Measurements from ENCODE around the gene PARP1.
"Not testable (repeated sequence)": the region's sequence is repeated elsewhere in the genome, so short reads cannot be mapped to it uniquely, and the experiment has no call there.

The PARP1 gene

GRCh38 chr1:226351709-226352108 lies 56.2 kb downstream of the PARP1 start:
- DNase-seq (ENCODE audit: low spot score): no peak

GRCh38 chr1:226350519-226350865 lies 57.4 kb downstream of the PARP1 start:
- no peak for DNase-seq (ENCODE audit: low spot score)

GRCh38 chr1:226349801-226350518 lies 57.9 kb downstream of the PARP1 start:
- DNase-seq (ENCODE audit: low spot score): no peak

GRCh38 chr1:226349081-226349480 lies 58.8 kb downstream of the PARP1 start:
- DNase-seq (ENCODE audit: low spot score): no peak

GRCh38 chr1:226344441-226345259 lies 63.2 kb downstream of the PARP1 start:
- DNase-seq (ENCODE audit: low spot score): no peak

GRCh38 chr1:226342656-226343055 lies 65.2 kb downstream of the PARP1 start:
- no peak for DNase-seq (ENCODE audit: low spot score)

GRCh38 chr1:226340111-226340510 lies 67.8 kb downstream of the PARP1 start:
- not testable (repeated sequence) for DNase-seq (ENCODE audit: low spot score)

GRCh38 chr1:226337276-226337875 lies 70.5 kb downstream of the PARP1 start:
- DNase-seq (ENCODE audit: low spot score): no peak

- no peak for DNase-seq (ENCODE audit: low spot score)
Observed at GRCh38 chr1:226335661-226336060, 72.2 kb downstream of the PARP1 start.

- DNase-seq (ENCODE audit: low spot score): no peak
Observed at GRCh38 chr1:226332947-226333346, 74.9 kb downstream of the PARP1 start.

GRCh38 chr1:226329237-226329636 lies 78.7 kb downstream of the PARP1 start:
- DNase-seq (ENCODE audit: low spot score): no peak

GRCh38 chr1:226327761-226328162 lies 80.1 kb downstream of the PARP1 start:
- no peak for DNase-seq (ENCODE audit: low spot score)

- no peak for DNase-seq (ENCODE audit: low spot score)
Observed at GRCh38 chr1:226325178-226325577, 82.7 kb downstream of the PARP1 start.

- no peak for DNase-seq (ENCODE audit: low spot score)
Observed at GRCh38 chr1:226324479-226324878, 83.4 kb downstream of the PARP1 start.

- DNase-seq (ENCODE audit: low spot score): no peak
Observed at GRCh38 chr1:226322986-226323385, 84.9 kb downstream of the PARP1 start.

GRCh38 chr1:226320930-226321329 lies 87.0 kb downstream of the PARP1 start:
- DNase-seq (ENCODE audit: low spot score): no peak

GRCh38 chr1:226318471-226318870 lies 89.4 kb downstream of the PARP1 start:
- DNase-seq (ENCODE audit: low spot score): no peak

- DNase-seq (ENCODE audit: low spot score): no peak
Observed at GRCh38 chr1:226314055-226314454, 93.8 kb downstream of the PARP1 start.

- DNase-seq (ENCODE audit: low spot score): no peak
Observed at GRCh38 chr1:226312065-226312464, 95.8 kb downstream of the PARP1 start.

- no peak for DNase-seq (ENCODE audit: low spot score)
Observed at GRCh38 chr1:226311376-226311775, 96.5 kb downstream of the PARP1 start.

All from CD4-positive, alpha-beta T cell treated with Interleukin-6 at 100 ng/mL for 8 hours (primary cell).